ENCODE measurements around the gene RALGPS1. TPM values are rescaled to one million over a fixed set of nuclear protein-coding genes. Genes with fewer than 3 reads are reported as not detected.
"Not testable (repeated sequence)": the region's sequence is repeated elsewhere in the genome, so short reads cannot be mapped to it uniquely, and the experiment has no call there.

The RALGPS1 gene
- total RNA-seq, 4 donors from 2014 or later, result 2.2 to 10.3 (median 5.4) TPM

DNA sequence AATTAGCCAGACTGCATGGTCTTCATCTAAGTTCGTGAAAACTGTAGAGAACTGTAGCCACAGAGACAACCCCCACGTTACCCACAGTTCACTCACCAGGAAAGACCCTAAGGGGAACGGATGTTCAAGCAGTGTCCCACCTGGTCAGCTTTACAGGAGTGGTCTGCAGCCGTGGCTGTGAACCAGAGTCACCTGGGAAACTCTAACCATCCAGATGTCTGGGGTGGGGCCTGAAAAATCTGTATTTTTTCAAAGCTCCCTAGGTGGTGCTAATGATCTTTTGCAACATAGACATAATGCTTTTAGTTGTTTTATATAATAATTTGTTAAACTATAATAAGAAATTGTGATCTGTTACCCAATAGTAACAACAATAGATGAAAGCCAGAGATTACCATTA, 255.5 kb downstream of the RALGPS1 start:
- Histone ChIP-seq H3K9me3 (no peaks in the 10 kb centered on the region), H3K27ac (no peak overlapping the region), H3K4me3 (no peak overlapping the region), H3K27me3 (no peaks in the 10 kb centered on the region), H3K4me1 (no peaks in the 10 kb centered on the region), H3K36me3 (no peaks in the 10 kb centered on the region)
- no peak for ATAC-seq
- TF ChIP-seq CTCF (IDR thresholded peaks at IDR 0.05 in 4 of 5, conservative IDR thresholded peaks at IDR 0.05 in 1 of 5) (no peak), POLR2A (IDR thresholded peaks at IDR 0.05) (no peak)
- intact Hi-C loops (cut with DNase I; ENCODE audit: low total_unique reads) (no loop called here), in situ Hi-C loops (cut with MboI; ENCODE audit: low sequenced_read_pairs in 4 of 4) (no loop called here)
- DNase-seq, result no peak

GRCh38 chr9:127170652-127171051, 256.1 kb downstream of the RALGPS1 start:
- intact Hi-C loops (cut with DNase I; ENCODE audit: low total_unique reads) (no loop called here), in situ Hi-C loops (cut with MboI; ENCODE audit: low sequenced_read_pairs in 4 of 4) (no loop called here)
- Histone ChIP-seq H3K4me3 (no peak overlapping the region), H3K9me3 (no peaks in the 10 kb centered on the region), H3K27ac (no peak overlapping the region), H3K4me1 (no peaks in the 10 kb centered on the region), H3K36me3 (no peaks in the 10 kb centered on the region), H3K27me3 (no peaks in the 10 kb centered on the region)
- ATAC-seq, result no peak
- TF ChIP-seq POLR2A (IDR thresholded peaks at IDR 0.05) (no peak), CTCF (IDR thresholded peaks at IDR 0.05 in 4 of 5, conservative IDR thresholded peaks at IDR 0.05 in 1 of 5) (no peak)
- DNase-seq, result no peak

DNA sequence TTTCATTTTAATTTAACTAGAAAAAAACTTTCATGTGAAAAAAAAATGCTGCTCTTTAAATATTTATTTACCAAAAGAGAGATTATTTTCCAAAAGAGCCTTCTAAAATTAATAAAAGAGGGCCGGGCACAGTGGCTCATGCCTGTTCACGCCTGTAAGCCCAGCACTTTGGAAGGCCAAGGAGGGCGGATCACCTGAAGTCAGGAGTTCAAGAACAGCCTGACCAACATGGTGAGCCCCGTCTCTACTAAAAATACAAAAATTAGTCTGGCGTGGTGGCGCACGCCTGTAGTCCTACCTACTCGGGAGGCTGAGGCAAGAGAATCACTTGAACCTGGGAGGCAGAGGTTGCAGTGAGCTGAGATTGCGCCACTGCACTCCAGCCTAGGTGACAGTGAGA, 256.8 kb downstream of the RALGPS1 start:
- H3K27me3 ChIP-seq; H3K27ac ChIP-seq; H3K9me3 ChIP-seq; H3K4me3 ChIP-seq; in situ Hi-C loops (cut with MboI; ENCODE audit: low sequenced_read_pairs in 4 of 4); intact Hi-C loops (cut with DNase I; ENCODE audit: low total_unique reads); H3K4me1 ChIP-seq; ATAC-seq; H3K36me3 ChIP-seq; DNase-seq: not testable (repeated sequence)

DNA sequence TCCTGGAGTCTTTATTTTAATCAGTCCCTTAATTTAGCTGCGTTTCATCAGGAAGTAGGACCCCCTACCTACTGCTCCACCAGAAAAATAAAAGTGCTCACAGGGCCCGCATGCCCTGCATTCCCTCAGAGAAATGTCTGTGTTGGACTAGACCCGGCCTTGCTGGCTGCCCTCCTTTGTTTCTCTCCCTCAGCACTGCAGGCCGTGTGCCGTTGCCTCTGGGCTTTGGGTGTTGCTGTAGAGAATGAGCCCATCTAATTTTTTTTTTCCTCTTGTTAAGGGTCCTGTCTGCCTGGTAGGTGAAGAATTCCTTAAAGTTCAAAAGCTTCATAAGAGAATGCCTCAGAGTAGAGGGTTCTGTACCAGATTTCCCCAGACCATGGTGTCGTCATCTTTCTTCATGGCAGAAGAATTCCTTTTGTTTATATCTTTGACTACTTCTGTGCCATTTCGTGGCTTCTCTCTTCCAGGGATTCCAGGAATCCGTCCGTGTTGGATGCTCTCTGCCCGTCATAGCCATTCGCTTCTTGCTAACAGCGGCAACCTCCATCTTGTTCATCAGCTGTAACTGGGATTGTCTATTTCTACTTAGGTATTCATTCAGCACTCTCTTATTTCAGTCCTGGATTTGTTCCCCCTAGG, 257.6 kb downstream of the RALGPS1 start:
- Histone ChIP-seq H3K4me3 (no peak overlapping the region), H3K4me1 (no peaks in the 10 kb centered on the region), H3K27me3 (no peaks in the 10 kb centered on the region), H3K27ac (no peak overlapping the region), H3K9me3 (no peaks in the 10 kb centered on the region), H3K36me3 (no peaks in the 10 kb centered on the region)
- ATAC-seq (no peak), DNase-seq (no peak)
- in situ Hi-C loops (cut with MboI; ENCODE audit: low sequenced_read_pairs in 4 of 4) (no loop called here), intact Hi-C loops (cut with DNase I; ENCODE audit: low total_unique reads) (no loop called here)
- TF ChIP-seq POLR2A (IDR thresholded peaks at IDR 0.05) (no peak), CTCF (IDR thresholded peaks at IDR 0.05 in 4 of 5, conservative IDR thresholded peaks at IDR 0.05 in 1 of 5) (no peak)

- Histone ChIP-seq H3K9me3 (no peaks in the 10 kb centered on the region), H3K36me3 (no peaks in the 10 kb centered on the region), H3K4me3 (no peak overlapping the region), H3K27ac (no peak overlapping the region), H3K27me3 (no peaks in the 10 kb centered on the region), H3K4me1 (no peaks in the 10 kb centered on the region)
- in situ Hi-C loops (cut with MboI; ENCODE audit: low sequenced_read_pairs in 4 of 4) (no loop called here), intact Hi-C loops (cut with DNase I; ENCODE audit: low total_unique reads) (no loop called here)
- TF ChIP-seq CTCF (IDR thresholded peaks at IDR 0.05 in 4 of 5, conservative IDR thresholded peaks at IDR 0.05 in 1 of 5) (no peak), POLR2A (IDR thresholded peaks at IDR 0.05) (no peak)
- DNase-seq (no peak), ATAC-seq (no peak)
Measured at GRCh38 chr9:127173063-127173462, 258.5 kb downstream of the RALGPS1 start.

Measured in gastrocnemius medialis (tissue), 4 donors.